Activated naive CD4-positive, alpha-beta T cell treated with anti-CD3 and anti-CD28 coated beads, Interleukin-2, amount 10 ng/mL, durations not matched to agents 5 hours and 36 hours (primary cell): ENCODE measurements around the gene ZNF283. TPM values are rescaled to one million over a fixed set of nuclear protein-coding genes. Genes with fewer than 3 reads are reported as not detected.

Experiments used
- total RNA-seq, 2 experiments: library from RNA; stranded (reverse); gene quantifications; one replicate each; pipeline ENCODE4 v1.2.3, GENCODE V29; 2021

ZNF283 gene
- 10 to 100 TPM in 1 of 2 experiments, 1 to 10 TPM in 1; 9.2 to 11.8 TPM for total RNA-seq

DNA sequence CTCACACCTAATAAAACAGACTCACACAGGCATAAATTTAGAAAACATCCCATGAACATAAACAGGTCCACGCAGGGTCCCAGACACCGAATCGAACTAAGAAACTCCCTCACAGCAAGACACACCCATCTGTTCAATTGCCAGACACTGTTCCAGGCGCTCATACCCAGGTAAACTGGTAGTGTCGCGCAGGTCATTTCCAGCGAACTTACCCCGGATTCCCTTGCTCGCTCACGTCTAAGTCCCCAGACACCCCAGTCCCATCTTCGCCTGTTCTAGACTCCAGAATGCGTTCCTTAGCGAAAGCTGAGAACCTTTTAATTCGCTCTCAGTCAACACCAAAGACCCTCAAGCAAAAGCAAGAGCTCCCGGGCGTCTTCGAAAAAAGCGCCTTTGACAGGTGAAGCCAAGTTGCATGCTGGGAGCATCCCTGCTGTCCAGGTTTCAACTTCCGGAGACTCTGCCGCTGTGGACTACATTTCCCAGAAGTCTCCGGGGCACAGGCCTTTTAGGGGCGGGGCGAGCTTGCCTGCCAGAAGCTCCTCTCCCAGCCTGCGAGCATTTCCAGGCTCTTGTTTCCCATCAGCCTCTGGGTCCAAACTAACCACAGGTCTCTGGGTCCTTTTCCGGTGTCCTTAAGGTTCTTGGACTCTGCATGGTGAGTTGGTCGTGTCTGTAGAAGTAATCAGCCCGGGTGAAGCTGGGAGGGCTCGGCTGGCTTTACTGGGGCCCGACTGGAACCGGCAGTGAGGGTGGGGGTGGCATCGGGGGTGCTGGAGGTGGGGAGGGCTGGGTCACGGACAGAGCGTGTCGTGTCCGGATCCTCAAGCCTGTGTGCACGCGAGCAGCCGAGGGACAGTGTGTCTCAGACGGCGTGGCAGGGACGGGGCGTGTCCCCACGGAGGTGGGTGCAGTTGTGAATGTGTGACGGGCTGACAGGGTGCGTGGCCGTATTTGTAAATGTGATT, at the start of gene ZNF283:
Gene ZNF283 (plus strand): TSS at position 535 of the 968 bp plus-strand sequence. CDS start 6,184 bp downstream, outside the sequence.

DNA sequence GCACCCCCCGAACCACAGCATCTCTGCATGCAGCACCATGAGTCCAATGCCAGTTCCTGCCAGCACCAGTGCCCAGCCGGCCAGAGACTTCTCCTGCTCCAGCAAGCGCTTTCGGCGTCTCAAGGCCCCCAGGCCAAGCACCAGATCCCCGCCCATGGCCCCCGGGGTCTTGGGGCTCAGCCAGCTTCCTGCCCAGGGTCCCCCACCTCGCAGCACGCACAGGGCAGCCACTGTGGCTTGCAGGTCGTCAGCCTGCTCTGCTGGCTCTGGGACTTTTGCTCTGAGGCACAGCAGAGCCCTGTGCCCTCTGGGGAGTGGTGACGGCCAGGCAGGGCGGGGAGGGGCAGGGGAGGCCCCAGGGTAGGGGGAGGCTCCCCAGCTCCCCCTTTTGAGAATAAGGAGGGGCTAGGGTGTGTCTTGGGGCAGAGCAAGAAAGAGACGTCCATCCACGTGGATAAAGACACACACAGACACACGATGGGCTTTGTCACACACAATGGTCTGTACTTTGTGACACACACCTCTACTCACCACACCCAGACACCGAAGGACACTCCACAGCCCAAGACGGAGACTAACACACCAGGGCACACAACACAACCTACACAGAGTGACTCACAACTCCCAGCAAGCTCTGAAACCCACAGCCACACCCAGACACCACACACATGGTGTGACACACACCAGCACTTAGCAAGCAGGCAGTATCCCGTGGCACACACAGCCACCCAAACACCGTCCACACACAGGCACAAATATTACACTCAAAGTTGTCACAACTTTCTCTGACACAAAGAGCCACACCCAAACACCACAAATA, 46.2 kb upstream of the ZNF283 start, which contains the start of gene KCNN4:
Gene KCNN4 (minus strand): TSS at position 268 of the 820 bp plus-strand sequence. CDS start 112 bp downstream, at position 156.

DNA sequence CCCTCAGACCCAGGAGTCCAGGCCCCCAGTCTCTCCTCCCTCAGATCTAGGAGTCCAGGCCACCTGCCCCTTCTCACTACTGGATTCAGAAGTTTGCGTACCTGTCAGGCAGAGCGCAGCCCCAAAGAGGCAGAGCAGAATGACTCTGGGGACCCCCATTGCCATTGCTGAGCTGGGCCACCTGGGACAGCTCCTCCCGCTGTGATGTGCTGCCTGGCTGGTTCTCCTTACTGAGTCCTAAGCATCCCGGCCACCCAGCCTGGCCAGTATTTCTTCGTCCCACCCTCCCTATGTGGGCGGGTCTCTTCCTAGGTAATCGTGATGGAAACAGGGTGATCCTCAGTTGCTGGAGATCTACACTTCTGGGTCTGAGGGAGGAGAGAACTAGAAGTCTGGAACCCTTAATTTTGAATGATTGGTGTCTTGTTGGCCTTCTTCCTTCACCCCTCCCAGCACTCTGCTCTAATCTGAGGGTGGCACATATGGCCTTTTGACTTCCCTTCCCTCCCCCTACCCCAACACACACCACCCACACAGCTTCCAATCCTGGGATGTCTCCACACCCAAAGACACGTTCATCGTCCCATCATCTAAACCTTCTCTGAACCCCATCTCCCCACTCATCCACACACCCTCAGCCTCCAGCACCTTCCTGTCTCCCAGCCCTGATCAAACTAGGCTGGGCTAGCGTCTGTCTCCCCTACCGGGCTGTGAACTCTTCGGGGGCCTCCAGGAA, 24.7 kb upstream of the ZNF283 start, which contains the start of gene LYPD5:
Gene LYPD5 (minus strand): TSS at position 232 of the 736 bp plus-strand sequence. CDS start 67 bp downstream, at position 165.

DNA sequence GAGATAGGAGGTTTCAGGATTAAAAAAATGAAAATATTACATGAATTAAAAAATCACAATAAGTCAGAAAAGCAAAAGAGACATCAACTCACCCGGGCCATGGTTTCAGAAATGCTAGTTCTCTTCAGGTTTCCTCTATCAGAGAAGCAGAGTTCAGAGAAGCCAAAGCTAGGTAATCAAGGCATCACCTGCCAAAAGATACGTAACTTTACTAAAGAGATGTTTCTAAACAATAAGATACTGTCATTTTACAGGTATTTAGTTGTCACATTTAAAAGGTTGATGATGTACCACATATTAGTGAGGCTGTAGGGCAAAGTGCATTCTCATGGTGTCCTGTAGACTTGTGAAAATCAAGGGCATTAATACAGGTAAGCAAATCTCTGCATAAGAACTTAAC, 56.7 kb downstream of the ZNF283 start, which contains the start of gene ZNF404:
Gene ZNF404 (minus strand): TSS at position 101 of the 400 bp plus-strand sequence.

Other genes starting within 250 kb of the ZNF283 start
- 10 to 100 TPM; 12.1 to 12.2 TPM for gene IRGQ, start 231.2 kb upstream of the ZNF283 start, total RNA-seq
- gene ZNF576, start 230.7 kb upstream of the ZNF283 start, total RNA-seq = 10 to 100 TPM; 12.9 to 13.5 TPM
- under 1 TPM; 0.39 to 0.40 TPM for gene SRRM5, start 215.2 kb upstream of the ZNF283 start, total RNA-seq
- 10 to 100 TPM; 24.5 to 29.5 TPM for gene ZNF428, start 207.7 kb upstream of the ZNF283 start, total RNA-seq
- gene CADM4, start 187.5 kb upstream of the ZNF283 start, total RNA-seq = under 1 TPM; 0.30 to 0.51 TPM
- gene PLAUR, start 157.2 kb upstream of the ZNF283 start, total RNA-seq = 10 to 100 TPM; 11.1 to 11.8 TPM
- not detected for gene IRGC, start 111.2 kb upstream of the ZNF283 start, total RNA-seq
- 10 to 100 TPM; 56.7 to 61.4 TPM for gene SMG9, start 72.4 kb upstream of the ZNF283 start, total RNA-seq
- gene KCNN4, start 46.3 kb upstream of the ZNF283 start, total RNA-seq = 10 to 100 TPM; 28.8 to 30.4 TPM
- 1 to 10 TPM; 1.2 to 1.6 TPM for gene LYPD5, start 24.9 kb upstream of the ZNF283 start, total RNA-seq
- 1 to 10 TPM; 1.5 to 1.8 TPM for gene ZNF404, start 56.6 kb downstream of the ZNF283 start, total RNA-seq
- 10 to 100 TPM; 15.1 to 15.3 TPM for gene ZNF45, start 108.0 kb downstream of the ZNF283 start, total RNA-seq
- gene ZNF221, start 123.9 kb downstream of the ZNF283 start, total RNA-seq = 1 to 10 TPM; 1.2 to 1.8 TPM
- gene ZNF155, start 156.9 kb downstream of the ZNF283 start, total RNA-seq = 1 to 10 TPM; 6.3 to 7.1 TPM
- gene ZNF230, start 175.6 kb downstream of the ZNF283 start, total RNA-seq = 1 to 10 TPM; 5.3 to 6.1 TPM
- gene ZNF222, start 198.1 kb downstream of the ZNF283 start, total RNA-seq = 1 to 10 TPM; 3.6 to 5.4 TPM
- under 1 TPM; 0.35 to 0.48 TPM for gene ZNF223, start 224.7 kb downstream of the ZNF283 start, total RNA-seq
- gene ZNF284, start 244.8 kb downstream of the ZNF283 start, total RNA-seq = 1 to 10 TPM; 2.2 to 2.3 TPM